HL-60 (cell line): ENCODE results near the gene ABCD3.
"Not testable (repeated sequence)": the region's sequence is repeated elsewhere in the genome, so short reads cannot be mapped to it uniquely, and the experiment has no call there.

ENCODE experiments used
- CTCF ChIP-seq: IDR thresholded peaks from one replicate; pipeline ENCODE4 v1.5.1; 2011; ENCODE audit warnings: low read length, control low read depth, inconsistent platforms; ENCODE audit not compliant: insufficient read depth
- GABPA ChIP-seq: IDR thresholded peaks from 2 replicates; pipeline ENCODE4 v1.6.1; 2012; ENCODE audit warnings: low read depth
- POLR2AphosphoS5 ChIP-seq: IDR thresholded peaks from 2 replicates; pipeline ENCODE4 v1.6.1; 2012; ENCODE audit warnings: low read depth
- REST ChIP-seq: IDR thresholded peaks from 2 replicates; pipeline ENCODE4 v1.6.1; 2012; ENCODE audit warnings: low read depth; ENCODE audit not compliant: insufficient replicate concordance

- not testable (repeated sequence) for TF ChIP-seq CTCF, POLR2AphosphoS5, REST, GABPA
These were observed 27.5 kb downstream of the ABCD3 start for GRCh38 chr1:94445733-94446132.
